ENCODE results near the gene MAOB.
A peak's percentile ranks its signal among the peaks of the same experiment; 100 is the strongest.

Gene MAOB

DNA sequence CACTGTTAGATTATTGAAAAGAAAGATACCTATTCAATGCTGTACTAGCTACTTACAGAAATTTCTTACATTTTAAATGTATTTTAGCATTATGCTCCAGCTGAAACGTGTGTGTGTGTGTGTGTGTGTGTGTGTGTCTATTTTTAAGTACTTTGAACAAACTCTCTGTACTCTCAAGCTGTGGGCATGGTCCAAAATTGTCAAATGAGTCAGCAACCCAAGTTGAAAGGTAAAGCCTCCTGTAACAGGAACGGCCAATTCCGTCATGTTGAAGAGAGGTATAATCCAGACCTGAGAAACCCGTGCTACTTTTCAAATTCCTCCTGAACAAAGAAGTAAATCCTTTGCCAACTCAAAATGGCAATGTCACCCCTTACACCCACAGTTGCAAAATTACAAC is 20.5 kb downstream of the MAOB start:
- peak in 3 of 58 donors; percentile 0 to 21 (median 4) for DNase-seq

DNA sequence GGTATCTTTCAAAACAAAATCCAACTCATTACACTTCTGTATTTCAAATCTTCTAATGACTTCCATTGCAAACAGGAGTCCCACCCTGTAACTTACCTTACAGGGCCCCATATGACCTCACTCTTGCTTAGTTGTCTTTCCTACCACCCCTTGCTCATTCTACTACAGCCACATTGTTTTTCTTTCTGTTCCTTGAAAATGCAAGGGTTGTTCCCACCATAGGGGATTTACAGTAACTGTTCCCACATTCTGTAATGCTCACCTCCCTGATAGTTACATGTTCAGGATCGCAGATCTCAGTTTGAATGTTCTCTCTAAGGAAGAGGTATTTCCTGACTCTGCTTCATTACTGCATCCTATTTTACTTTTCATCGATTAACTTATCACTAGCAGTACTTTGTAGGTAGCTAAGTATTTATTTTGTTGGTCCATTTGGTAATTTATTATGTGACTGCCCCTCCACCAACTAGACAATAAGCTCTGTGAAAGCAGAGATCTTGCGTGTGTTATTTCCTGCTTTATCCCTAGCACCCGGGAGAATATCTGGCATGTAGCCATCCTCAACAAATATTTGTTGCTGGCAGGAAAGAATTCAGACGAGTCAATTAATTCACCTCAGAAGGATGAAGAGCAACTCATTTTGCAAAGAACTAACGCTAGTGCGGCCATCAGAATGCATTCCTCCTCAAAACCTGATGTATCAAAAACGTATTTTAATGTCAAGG is 21.4 kb downstream of the MAOB start:
- DNase-seq: no peak

DNA sequence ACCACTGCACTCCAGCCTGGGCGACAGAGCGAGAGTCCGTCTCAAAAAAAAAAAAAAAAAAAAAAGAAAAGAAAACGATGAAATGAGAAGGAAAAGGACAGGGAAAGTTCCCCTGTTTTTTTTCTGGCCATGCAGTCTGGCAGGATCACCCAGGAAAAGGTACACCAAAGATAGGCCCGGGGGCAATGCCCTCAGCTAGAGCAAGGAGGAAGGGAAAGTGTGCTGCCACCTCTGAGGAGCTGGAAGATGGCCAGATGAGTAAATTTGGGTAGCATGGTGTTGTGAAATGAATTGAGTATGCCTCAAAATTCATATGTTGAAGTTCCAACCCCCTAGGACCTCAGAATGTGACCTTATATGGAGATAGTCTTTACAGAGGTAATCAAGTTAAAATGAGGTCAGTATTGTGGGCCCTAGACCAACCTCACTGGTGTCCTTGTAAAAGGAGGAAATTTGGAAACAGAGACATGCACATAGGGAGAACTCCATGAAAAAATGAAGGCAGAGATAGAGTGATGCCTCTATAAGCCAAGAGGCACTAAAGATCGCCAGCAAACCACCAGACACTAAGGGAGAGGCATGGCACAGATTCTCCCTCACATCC is 28.9 kb downstream of the MAOB start:
- DNase-seq: no peak

DNA sequence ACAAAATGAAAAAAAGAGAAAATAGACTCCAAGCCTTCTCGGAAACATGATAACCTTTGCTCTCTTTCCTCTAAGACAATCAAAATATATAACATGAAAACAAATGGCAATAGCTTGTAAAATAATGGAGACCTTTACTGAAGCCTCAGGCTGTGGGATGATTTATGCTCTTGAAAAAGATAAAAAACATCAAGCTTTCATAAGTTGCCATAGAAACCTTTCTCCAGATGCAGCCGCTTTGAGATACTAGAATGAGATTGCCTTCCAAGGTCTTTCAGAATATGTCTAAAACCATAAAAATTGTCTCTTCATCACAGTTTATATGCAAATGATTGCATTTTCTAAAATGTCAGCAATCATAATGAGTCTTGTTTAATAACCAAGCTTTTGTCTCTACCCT is 31.6 kb downstream of the MAOB start:
- peak in 1 of 58 donors; percentile 2 for DNase-seq

DNA sequence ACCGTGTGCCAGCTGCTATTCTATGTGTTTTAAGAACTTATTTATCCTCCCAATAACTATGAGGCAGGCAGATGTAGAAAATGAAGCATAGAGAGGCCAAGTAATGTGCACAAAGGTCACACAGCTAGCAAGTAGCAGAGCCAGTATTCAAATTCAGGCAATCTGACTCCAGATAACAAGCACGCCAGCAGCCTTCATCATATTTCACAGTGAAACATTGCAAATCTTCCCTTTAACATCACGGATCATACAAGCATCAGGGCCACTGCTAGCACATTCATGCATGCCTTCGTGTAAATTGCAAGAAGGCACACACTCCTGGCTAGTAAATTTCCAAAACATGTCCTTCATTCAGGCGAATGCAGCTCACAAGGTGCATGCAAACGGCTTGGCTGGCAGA is 33.1 kb downstream of the MAOB start:
- no peak for DNase-seq

DNA sequence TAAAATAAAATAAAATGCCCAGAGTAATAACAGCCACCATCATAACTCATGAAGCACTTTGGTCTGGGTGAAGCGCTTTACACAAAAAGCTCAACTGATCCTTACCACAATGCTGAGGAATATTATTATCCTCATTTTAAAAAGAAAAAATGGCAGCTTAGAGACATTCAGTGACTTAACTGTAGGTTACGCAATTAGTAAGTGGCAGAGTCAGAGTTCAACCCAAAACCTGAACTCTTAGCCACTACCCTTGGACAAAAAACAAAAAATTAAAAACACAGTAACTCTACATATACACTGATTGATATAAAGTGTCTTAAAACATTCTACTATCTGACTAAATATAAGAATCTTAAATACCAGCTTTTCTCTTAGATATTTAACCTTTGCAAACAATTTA is 34.9 kb downstream of the MAOB start:
- DNase-seq: no peak

DNA sequence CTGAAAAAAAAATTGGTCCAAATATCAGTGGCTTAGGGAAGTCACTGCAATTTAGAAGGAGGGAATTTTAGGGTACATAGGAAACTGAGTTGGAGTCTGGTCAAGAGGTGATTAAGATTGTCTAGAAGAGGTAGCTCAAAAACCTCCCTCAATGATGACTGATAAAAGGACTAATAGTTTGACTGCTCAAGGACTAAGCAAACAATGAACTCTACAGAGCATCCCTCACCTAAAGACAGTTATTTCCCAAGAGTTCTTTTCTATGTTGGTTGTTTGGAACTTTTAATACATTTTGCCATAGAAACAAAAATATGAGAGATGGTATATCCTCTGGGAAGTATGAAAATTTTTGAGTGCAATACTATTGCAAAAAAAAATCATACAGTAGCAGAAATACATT is 35.7 kb downstream of the MAOB start:
- DNase-seq: no peak

DNA sequence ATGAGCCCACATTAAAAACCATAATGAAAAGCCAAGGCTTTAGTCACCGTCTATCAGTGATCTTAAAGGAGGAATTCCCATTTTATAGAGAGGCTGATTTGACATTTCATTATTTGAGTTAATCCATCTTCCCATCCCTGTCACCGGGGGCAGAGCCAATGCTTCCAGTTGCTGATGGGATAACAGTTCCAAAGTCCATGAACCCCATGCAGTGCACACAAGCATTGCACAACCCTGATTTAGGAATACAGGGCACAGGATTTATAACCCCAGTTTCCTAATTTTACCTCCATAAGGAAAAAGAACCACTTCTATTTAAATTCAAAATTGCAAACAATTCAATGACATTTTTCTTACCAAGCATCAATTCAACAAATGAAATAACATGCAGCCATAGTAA is 36.5 kb downstream of the MAOB start:
- no peak for DNase-seq

DNA sequence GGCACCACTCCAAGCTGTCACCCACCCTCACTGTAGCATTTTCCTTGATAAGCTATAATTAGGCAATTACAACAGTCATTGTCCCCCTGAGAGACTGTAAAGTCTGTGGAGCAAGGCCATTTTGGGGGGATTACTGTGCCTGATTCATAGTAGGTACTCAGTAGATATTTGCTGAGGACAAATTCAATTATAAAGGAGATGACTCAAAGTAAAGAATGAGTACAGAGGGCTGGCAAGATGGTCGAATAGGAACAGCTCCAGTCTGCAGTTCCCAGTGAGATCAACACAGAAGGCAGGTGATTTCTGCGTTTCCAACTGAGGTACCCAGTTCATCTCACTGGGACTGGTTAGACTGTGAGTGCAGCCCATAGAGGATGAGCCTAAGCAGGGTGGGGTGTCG is 42.0 kb downstream of the MAOB start:
- no peak for DNase-seq

DNA sequence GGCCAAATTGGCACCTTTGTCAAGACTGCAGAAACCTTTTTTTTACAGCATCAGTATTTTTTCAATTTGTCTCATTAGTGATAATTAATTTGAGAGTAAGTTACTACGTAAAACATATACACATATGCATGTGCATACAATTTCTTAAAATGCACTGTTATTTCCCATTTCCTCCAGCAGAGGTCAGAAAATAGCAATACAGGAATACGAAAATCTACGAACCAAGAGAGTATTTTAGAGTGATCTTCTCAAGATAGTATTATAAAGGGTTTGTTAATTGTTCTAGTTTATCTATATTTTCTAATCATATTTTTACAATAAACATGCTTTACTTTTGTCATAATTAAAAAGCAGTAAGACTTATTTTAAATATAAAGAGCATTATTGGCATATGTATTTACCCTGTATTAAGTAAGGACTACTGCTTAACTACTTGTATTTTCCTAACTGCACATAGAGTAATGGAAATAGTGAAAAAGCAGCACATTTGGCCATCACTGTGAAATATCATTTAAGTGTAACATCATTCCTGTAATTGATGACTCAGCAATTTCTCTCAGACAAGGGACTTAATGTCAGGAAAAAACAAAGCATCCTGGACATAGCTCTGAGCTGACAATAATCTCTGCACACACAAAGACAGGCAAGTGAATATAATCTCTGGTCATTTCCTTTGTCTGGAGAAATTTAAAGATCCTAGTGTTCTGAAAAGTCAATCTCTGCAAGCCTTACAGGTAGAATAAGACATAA is 45.6 kb downstream of the MAOB start:
- peak in 1 of 58 donors; percentile 5 for DNase-seq

DNA sequence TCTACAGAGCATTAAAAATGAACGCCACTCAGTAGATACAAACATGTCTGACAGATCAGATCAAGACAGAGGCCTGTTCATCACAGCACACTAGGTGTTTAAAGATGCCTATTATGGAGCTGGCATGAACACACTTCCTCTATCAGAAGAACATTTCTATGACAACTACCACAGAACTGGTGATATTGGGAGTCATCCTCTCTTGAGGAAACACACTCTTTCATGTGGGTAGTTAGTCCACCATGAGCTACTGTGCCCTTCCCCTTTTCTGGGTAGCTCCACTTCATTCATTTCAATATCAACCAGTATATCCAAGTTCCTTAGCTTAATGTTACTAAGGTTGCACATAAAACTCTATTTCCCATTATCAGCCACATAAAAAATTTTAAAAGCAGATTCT is 46.7 kb downstream of the MAOB start:
- DNase-seq: no peak

DNA sequence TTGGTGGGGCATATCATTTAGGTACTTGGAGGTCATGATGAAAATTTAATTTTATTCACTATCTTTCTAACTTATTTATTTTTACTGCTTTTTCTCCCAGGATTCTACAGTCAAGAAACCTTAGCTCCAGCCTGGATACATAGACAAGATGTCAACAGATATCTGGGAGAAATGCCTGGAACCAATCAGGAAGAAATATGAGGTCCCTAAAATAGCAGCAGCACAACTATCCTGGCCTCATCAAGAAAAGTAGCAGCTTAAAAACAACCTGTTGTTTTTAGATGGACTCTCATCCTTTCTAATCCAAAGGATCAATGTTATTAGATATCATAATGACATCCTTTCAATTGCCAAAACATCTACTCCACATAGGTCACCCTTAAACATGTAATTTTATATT is 54.5 kb downstream of the MAOB start:
- no peak for DNase-seq

DNA sequence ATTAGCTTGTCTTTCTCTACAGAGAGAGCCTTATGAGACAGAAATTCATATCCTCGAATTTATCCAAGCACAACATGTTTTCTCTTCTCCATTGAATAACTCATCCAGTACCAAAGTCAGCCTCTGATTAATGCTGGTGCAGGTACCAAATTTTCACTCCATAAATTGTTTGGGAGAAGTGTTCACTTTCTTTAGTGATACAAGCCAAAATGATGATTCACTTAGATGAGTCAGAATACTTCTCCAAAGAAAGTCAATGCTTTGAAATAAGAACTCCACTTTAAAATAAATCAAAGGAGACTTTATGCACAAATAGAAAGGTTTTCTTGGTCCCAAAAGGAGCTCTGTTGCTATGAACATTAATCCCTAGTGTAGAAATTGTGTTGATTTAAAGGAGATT is 60.2 kb downstream of the MAOB start:
- peak in 2 of 58 donors; percentile 0 to 3 for DNase-seq

DNA sequence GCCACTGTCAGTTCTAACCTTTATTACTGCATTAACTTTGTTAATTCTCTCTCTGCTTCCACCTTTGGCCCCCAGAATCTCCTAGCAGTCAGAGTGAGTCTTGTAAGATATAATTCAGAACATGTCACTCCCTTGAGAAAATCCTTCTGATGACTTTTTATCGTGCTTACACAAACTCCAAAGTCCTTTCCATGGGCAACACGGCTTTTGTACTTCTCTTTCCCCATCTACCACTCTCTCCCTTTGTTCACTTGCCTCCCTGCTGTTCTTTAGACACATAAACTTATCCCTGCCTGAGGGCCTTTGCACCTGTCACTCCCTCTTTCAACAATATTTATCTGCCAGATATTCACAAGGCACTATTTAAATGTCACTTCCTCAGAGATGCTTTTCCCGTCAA is 64.8 kb downstream of the MAOB start:
- no peak for DNase-seq

DNA sequence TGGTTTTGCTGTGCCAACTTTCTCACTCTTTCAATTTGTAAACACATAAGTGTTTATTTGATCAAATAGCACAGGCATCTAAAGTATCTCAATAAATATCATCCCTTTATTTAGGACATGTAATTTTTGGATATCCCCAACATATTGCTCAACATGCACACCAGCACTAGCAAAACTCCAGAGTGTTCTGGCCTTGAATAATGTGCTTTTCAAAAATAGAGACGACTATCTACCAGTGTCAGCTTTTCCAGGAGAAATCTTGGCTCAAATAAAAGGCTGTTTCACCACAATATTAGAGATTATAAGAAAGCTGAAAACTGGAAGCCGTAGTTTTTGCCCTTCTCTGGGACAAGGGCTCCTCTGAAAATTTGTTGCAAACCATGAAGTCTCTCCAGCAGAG is 67.0 kb downstream of the MAOB start:
- no peak for DNase-seq

DNA sequence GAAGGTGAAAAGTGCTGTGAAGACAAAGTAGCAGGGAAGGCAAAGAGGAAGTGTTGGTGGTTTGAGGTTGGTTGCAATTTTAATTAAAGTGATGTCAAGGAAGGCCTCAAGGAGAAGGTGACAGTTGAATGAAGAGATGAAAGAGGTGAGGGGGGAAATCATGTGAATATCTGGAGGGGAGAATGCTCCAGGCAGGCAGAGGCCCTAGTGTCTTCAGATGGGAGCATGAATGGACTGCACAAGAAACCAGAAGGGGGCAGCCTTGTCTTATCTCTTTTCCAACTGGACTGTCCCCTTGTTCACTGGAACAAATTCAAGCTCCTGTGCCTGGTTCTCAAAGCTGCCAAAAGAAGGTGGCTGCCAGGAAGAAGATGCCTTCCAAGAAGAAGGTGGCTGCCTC is 68.4 kb downstream of the MAOB start:
- DNase-seq: peak in 4 of 58 donors; percentile 0 to 1 (median 0)

DNA sequence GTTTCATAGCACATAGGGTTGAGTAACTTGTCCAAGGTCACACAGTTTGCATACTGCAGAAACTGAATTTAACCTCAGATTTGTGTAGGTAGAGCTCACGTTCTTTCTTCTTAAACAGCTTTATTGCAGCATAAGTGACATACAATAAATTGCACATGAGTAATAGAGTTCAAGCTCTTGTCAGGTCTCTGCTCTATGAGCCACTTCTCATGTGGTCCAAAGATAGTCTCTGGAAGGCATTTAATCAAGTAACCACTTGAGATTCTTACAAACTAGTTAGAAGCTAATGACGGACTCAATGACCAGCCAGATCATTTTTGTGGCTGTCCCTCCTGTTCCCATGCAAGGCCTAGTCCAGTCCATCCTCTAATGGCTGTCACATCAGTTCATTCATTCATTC is 68.9 kb downstream of the MAOB start:
- no peak for DNase-seq

DNA sequence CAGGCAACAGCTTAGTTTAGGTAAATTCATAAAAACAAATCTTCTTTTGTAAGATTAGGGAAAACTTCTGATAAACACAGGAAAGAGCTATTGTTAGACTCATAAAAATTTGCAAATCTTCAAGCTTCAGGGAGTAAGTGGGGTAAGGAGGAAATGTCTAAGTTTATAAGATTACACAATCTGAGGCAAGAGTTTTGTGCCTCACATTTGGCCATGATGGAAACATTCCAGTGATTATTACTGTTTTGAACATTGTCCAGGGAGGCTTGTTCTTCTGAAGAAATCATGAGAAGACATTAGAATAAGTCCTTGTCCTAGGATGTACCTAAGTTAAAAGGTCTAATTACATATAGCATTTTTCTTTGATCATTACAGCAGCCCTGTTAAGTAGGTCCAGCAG is 72.8 kb downstream of the MAOB start:
- DNase-seq: no peak

DNA sequence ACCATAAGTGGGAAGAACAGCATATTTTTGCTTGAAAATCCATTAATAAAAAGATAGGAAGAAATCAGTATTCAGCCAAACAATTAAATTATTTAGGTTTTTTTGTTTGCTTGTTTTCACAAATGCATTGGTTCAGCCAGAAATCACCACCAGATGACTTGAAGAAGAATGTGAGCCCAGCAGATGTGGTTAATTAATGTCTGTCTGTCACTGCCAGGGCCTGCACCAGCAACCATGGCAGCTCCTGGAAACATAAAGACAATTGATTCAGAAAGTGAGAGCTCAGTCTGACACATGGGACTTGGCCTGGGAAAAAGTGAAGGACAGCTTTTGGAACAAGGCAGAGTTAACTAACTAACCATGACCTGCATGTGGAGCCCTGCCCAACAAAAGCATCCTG is 74.0 kb downstream of the MAOB start:
- DNase-seq: no peak

DNA sequence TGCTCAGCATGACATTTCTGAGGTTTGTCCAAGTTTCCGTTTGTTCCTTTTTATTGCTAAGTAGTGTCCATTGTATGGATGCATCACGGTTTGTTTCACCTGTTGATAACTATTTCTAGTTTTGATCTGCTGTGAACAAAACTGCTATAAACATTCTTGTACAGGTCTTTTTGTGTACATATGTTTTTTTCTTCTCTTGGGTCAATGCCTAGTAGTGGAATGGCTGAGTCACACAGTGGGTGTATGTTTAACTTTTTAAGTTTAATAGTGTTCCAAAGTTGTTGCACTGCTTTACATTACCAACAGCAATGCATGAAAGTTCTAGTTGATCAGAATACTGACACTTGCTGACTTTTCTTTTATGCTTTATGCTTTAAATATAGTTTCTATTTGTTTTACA is 76.7 kb downstream of the MAOB start:
- no peak for DNase-seq

DNA sequence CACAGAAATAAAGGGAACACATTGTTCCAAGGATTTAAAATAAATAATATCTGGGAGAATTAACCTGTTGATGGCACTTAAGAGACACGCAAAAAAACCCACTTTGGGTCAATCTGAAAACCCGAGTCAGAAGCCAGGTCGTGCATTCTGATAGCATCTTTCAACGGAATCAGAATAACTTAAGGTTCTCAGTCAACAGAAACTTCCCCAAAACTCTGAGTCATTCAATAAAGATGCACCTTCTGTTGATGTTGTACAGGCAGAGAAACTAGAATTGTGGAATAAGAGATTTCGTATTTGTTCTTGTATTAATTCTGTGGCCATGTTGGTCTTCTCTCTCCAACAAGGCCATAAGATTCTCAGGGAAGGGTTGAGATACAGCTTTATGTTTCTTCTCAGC is 78.2 kb downstream of the MAOB start:
- no peak for DNase-seq

DNA sequence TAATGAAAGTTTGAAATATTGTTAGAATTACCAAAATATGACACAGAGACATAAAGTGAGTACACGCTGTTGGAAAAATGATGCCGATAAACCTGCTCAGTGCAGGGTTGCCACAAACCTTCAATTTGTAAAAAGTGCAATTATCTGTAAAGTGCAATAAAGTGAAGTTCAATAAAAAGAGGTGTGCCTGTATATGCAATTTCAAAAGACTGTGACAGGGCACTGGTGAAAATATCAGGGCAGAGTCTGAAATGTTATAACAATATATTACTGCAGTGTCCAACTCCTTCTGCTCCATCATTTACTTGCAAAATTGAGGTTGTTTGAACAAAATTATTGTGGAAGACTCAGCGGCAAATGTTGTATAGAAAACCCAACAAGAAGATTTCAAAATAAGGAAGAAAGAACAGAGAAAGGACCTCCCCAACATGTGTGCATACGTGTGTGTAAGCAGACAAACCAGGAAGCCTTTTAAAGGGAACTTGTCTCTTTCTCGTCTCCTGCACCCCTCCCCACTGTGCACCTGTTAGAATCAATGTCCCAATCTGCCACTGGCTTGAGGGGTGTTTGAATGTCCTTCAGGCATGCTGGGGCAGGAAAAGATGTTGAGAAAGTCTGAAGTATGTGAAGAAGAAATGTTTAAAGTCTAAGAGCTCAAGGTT is 96.2 kb downstream of the MAOB start:
- DNase-seq: no peak

Measured in anterior cingulate cortex (tissue), 58 donors.